HL-60/S4 (cell line): ENCODE measurements around the gene GGACT.
"Not testable (repeated sequence)": the region's sequence is repeated elsewhere in the genome, so short reads cannot be mapped to it uniquely, and the experiment has no call there.

Source experiments
- in situ Hi-C: fragments of 300-500 bp; cut with MboI; formaldehyde crosslinking; loops from 2 replicates; pipeline ENCODE4 v1.14.3; 2022; ENCODE audit warnings: low sequenced_read_pairs

GGACT gene

GRCh38 chr13:100588331-100589177 lies at the start of gene GGACT:
TSS of gene GGACT (minus strand) at chr13:100588789. CDS start at chr13:100532591, 56,198 bp downstream.
- in situ Hi-C loops, result loop anchor here (25.0 kb wide), 1 partner anchor 524 kb away; no protein-coding TSS in a partner anchor

- in situ Hi-C loops, result no loop called here
Observed at GRCh38 chr13:100637796-100638195, 49.2 kb upstream of the GGACT start.

- in situ Hi-C loops, result no loop called here
Observed at GRCh38 chr13:100637380-100637779, 48.8 kb upstream of the GGACT start.

GRCh38 chr13:100636441-100636840 lies 47.9 kb upstream of the GGACT start:
- in situ Hi-C loops, result no loop called here

DNA sequence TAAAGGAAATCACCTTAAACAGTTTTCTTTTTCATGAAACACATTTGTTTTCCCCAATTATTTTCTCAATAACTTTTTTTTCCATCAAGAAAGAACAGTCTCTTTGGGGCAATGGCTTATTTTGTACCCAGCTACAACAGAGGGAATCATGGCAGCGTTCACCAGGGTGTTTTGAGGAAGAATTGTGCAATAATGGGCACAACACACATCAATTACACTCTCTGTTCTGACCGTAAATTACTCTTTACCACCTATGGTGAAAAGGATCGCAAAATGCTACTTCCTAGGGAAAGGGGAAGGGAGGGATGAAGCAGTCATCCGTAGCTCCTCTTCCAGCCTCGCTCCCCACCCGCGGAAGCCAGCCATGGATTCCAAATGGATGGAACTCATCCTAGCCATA lies 47.4 kb upstream of the GGACT start:
- in situ Hi-C loops, result no loop called here

DNA sequence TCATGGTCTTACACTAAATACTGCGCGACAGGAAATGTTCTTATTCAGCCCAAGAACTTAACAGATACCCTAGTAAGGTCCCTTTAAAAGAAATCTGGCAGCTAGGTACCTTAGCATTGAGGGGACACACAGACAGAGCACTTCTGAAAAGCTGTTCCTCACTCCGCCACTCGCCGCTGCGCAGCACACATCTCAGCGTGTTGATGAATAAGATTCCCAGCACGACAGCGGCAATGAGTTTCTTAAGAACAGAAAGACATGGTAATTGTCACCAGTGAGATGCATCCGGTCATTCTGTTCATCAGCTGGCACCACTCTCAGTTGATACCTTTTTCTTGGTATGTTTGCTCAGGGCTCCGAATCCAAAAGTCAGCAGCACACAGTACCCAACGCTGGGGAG lies 46.1 kb upstream of the GGACT start:
- in situ Hi-C loops, result no loop called here

DNA sequence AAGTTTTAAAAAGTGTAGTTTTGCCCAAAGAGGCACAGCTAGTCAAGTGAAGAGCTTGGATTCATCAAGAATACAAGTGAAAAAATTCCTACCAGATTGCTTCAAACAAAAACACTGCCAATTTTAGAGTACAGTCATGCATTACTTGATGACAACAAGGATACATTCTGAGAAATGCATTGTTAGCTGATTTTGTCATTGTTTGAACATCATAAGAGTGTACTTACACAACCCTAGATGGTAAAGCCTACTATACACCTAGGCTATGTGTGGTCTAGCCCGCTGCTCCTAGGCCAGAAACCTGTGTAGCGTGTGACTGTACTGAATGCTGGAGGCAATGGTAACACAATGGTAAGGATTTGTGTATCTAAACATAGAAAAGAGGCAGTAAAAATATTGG lies 44.9 kb upstream of the GGACT start:
- in situ Hi-C loops, result no loop called here

GRCh38 chr13:100630555-100630954 lies 42.0 kb upstream of the GGACT start:
- in situ Hi-C loops, result no loop called here

DNA sequence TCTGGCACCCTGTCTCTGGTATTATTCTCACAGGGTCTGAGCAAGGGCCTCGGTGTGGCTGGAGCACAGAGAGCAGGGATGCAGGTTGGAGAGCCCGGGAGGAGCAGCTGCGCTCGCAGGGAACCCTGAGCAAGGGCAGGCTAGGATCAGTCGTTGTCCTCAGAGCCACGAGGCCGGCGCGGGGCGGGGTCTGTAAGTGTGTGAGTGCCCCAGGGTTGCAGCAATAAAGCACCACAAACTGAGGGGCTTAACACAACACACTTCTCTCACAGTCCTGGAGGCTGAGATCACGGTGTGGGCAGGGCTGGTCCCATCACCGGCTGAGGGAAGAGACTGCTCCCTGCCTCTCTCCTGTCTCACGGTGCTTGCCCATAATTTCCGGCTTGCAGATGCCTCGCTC lies 38.5 kb upstream of the GGACT start:
- in situ Hi-C loops, result no loop called here

- in situ Hi-C loops, result no loop called here
Observed at GRCh38 chr13:100625447-100625846, 36.9 kb upstream of the GGACT start.

DNA sequence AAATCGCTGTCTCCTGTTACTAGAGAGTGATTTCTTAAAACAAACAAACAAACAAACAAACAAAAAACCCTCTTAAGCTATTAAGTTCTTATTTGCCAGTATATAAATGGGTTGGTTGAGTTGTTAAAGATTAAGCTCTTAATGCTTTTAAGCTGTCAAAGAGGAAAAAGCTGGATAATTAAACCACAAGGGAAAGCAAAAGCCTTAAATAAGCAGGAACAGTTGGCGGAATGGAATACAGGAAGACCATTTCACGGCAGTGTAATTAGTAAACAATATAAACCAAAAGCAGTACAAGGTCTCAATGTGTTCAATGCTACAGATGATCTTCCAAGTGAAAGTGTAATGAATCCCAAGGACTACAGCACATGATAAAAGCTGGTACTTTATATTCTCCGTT lies 32.2 kb upstream of the GGACT start:
- in situ Hi-C loops, result no loop called here

DNA sequence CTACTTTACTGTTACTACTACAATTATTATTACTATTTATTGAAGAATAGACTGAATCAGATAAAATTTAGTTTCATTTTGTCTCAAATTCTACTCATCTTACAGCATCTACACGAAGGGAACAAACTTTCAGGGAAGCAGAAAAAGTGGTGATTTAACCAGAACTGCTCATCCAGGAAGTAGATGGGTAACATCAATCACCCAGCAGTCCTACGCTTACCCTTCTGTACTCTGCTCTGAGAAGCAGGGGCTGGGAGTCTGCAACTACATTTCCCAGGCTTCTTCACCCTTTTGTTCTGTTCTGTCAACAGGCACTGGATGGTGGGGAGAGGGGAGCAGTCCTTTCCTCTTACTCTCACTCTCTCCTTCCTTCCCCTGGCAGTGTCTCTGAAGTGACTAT lies 31.4 kb upstream of the GGACT start:
- in situ Hi-C loops, result no loop called here

DNA sequence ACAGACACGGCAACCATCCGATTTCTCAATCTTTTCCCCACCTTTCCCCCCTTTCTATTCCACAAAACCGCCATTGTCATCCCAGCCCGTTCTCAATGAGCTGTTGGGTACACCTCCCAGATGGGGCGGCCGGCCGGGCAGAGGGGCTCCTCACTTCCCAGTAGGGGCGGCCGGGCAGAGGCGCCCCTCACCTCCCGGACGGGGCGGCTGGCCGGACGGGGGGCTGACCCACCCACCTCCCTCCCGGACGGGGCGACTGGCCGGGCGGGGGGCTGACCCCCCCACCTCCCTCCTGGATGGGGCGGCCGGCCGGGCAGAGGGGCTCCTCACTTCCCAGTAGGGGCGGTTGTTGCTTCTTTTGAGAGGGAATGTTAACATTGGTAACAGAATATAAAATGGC lies 30.3 kb upstream of the GGACT start:
- in situ Hi-C loops, result not testable (repeated sequence)

DNA sequence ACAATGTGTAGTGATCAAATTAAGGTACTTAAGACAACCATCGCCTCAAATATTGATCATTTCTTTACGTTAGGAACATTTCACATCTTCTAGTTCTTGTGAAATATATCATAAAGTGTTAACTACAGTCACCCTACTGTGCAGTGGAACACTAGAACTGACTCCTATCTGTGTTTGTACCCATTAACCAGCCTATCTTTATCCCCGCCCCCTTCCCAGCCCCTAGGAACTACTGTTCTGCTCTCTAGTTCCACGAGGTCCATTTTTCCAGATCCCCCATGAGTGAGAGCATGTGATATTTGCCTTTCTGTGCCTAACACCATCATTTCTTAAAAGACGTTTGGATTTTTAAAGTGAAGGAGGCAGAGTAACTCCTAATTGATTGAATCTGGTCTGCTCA lies 24.4 kb upstream of the GGACT start:
- in situ Hi-C loops, result no loop called here

DNA sequence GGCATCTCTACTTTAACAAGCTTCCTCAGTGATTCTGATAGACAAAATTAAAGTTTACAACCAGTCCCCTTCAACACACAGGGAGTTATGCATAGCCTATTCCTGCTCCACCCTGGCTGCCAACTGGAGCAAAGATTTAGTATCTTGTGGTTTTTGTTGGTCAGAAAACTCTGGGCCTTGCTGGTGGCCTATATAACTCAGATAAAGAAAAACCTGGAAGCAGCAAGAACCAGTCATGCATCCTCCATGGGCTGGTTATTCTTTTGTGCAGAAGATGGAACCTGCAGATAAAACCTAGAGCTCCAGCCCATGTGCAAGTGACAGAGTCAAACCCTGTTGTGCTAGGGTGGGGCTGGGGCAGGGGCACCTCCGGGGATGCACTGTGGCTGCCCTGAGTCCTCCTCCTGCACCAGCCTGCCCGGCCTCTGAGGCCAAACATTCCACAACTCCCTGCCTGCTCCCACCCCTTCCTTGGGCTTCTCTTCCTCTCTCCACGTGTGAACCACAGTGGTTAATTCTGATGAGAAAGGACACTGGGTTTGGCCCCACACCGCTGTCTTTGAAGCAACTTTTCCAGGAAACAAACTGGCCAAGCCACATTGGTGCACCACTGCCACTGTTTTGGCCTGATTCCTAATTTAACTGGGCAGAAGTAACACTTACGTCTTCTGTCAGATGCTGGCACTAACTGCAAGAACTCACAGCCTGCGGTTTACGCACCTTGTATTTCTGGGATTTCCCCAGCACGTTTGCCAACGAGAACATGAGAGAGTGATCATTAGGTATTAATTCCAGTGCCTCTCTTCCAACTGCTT lies 23.3 kb upstream of the GGACT start:
- in situ Hi-C loops, result no loop called here

DNA sequence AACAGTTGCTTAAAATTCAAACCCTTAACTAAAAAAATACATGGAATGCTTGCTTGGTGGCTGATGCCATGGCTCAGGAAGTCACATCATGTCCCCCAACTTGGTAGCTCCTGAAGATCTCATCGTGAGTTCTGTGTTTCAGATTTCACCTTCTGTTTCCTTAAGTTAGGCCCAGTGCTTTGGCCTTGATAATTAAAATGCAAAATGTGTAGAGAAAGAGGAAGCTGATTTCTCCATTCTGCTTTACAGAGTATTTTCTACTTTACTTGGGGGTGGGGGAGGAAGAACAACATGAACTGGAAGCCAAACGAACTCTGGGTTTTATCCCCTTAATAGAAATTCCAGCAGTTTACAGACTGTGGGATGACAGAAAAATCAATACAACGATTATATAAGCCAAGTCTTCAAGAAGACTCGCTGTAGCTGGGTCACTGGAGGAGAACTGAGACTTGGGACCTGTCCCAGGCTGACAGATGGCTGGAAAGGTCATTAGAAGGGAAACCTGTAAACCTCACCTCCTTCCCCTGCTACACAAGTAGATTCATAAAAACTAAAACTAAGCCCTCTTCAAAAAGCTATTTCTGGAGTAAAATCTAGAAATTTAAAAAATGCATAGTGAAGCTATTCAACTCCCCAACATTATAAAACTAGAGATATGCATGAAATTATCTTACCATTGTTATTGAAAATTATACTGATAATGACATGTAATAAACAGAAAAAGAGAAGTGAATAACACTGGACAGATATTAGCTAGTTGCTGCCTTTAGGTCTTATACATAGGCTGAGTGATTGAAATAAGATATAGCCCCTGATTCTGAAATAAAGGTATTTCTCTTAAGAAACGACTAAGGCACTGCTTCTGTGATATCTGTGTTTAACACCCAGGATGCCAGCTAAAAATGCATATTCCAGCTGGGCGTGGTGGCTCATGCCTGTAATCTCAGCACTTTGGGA lies 22.1 kb upstream of the GGACT start:
- in situ Hi-C loops, result no loop called here

DNA sequence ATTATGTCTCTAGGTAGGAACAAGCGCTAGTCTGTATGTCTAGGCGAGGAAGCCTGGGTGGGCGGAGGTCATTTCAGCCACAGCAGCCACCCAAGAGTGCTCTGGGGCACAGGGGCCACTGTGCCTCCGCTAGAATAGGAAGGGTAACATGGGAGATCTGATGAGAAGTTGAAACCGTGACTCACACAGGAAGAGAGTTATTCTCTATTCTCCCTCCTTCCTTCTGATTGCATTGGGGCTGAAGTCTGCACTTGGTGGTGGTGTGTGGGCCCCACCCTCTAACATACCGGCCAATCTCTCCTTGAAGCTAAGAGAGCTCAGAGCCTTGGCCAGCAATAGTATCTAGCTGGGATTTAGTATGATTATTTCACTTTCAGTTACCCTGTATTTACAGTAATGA lies 20.3 kb upstream of the GGACT start:
- in situ Hi-C loops, result no loop called here

DNA sequence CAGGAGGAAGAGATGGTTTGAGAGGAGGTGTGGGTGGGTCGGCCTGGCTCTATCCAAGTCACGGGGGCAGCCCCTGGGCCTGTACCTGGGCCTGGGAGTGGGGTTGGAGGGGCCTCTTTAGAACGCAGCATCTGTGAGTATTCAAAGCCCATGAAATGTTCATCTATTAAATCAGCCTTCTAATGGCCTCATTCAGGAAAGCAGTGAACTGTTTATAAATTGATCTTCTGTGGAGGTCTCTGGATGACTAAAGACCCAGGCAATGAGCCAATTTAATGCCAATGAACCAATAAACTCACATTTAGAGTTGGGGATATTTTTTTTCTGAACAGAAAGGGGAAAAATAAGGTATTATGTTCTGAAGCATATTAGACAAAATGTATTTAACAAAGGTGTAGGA lies 19.9 kb upstream of the GGACT start:
- in situ Hi-C loops, result no loop called here

DNA sequence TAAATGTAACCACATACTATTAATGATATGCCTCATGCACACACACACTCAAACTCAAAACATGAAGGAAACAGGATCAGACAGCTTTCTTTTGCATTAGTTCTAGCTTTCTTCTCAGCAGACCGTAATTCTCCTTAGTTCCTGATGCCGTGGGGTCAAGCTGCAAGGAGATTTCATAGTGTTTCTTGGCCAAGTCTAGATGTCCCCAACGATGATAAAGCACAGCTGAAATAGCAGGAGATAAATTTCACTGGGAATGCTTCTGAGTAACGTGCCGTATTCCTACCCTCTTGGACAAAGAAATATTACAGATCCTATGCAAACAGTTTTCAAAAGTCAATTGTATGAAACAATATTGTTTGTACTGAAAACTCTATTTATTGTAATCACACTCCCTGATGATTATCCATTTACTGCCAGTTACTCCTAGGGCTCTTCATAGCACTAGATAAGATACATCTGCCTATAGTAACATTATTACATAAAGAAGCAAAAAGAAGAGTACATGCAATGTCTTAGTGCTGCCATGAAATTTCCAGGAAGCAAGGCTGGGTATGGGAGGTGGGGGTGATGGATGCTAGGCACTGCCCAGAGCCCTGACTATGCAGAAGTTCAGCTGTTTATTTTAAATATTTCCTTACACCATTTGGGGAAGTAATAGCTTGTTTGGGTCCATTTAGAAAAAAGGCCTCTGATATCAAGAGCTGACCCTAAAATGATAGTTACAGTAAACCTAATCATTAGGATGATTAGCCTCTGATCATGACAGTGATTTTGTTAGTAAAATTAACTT lies 16.5 kb upstream of the GGACT start:
- in situ Hi-C loops, result no loop called here

GRCh38 chr13:100602493-100603111 lies 14.0 kb upstream of the GGACT start:
- in situ Hi-C loops, result no loop called here
